Measurements from ENCODE around the gene ICAM3. TPM values are rescaled to one million over a fixed set of nuclear protein-coding genes. Genes with fewer than 3 reads are reported as not detected.
"Not testable (repeated sequence)": the region's sequence is repeated elsewhere in the genome, so short reads cannot be mapped to it uniquely, and the experiment has no call there.

ICAM3 gene, protein sequence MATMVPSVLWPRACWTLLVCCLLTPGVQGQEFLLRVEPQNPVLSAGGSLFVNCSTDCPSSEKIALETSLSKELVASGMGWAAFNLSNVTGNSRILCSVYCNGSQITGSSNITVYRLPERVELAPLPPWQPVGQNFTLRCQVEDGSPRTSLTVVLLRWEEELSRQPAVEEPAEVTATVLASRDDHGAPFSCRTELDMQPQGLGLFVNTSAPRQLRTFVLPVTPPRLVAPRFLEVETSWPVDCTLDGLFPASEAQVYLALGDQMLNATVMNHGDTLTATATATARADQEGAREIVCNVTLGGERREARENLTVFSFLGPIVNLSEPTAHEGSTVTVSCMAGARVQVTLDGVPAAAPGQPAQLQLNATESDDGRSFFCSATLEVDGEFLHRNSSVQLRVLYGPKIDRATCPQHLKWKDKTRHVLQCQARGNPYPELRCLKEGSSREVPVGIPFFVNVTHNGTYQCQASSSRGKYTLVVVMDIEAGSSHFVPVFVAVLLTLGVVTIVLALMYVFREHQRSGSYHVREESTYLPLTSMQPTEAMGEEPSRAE
- total RNA-seq, result 9.7 and 10.0 TPM in 2 replicates
- long read RNA-seq, partial matches to known transcripts, result 4 of 4 reads
- long read RNA-seq, other reads (novel, unspliced or antisense), result 0 of 4 reads

DNA sequence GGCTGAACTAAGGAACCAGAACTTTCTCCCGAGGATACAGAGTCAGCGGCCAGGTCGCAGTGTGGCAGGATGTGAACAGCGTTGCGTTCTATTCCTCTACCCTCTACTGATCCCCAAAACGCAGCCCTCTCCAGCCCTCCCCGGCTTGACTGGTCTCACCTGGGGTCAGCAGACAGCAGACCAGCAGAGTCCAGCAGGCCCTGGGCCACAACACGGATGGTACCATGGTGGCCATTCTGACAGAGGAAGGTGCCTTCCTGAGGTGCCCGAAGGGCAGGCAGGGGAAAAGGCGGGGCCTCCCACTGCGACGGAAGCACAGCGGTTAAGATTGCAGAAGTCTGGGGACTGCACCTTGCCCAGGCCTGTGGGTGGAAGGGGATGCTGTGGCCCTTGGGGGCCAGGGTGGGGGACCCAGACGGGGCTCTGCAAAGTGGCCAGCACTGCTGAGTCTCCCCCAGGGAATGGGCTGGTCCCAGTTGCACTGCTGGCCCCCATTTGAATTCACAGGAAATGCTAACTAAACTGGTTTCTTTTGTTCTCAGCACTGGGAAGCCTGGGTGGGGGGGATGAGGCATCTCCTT, at the start of gene ICAM3:
Gene ICAM3, minus strand, starts transcription at position 245 of the 581 bp plus-strand sequence. Its CDS starts 10 bp downstream, at position 235.
- Mint-ChIP-seq H3K36me3 (ENCODE audit: low read depth) (no peaks in the 10 kb centered on the region), H3K4me1 (peaks cover 7% of the 10 kb centered on the region), H3K9me3 (no peaks in the 10 kb centered on the region), H3K27me3 (ENCODE audit: low read depth) (no peaks in the 10 kb centered on the region), H3K27ac (ENCODE audit: unreplicated experiment) (no peak within 1 kb of the TSS), H3K4me3 (peak within 1 kb of the TSS; percentile 67)
- TF ChIP-seq, protein P1, sequence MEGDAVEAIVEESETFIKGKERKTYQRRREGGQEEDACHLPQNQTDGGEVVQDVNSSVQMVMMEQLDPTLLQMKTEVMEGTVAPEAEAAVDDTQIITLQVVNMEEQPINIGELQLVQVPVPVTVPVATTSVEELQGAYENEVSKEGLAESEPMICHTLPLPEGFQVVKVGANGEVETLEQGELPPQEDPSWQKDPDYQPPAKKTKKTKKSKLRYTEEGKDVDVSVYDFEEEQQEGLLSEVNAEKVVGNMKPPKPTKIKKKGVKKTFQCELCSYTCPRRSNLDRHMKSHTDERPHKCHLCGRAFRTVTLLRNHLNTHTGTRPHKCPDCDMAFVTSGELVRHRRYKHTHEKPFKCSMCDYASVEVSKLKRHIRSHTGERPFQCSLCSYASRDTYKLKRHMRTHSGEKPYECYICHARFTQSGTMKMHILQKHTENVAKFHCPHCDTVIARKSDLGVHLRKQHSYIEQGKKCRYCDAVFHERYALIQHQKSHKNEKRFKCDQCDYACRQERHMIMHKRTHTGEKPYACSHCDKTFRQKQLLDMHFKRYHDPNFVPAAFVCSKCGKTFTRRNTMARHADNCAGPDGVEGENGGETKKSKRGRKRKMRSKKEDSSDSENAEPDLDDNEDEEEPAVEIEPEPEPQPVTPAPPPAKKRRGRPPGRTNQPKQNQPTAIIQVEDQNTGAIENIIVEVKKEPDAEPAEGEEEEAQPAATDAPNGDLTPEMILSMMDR (conservative IDR thresholded peaks at IDR 0.05), result no peak
- DNase-seq (ENCODE audit: low read depth, low spot score), result no peak

DNA sequence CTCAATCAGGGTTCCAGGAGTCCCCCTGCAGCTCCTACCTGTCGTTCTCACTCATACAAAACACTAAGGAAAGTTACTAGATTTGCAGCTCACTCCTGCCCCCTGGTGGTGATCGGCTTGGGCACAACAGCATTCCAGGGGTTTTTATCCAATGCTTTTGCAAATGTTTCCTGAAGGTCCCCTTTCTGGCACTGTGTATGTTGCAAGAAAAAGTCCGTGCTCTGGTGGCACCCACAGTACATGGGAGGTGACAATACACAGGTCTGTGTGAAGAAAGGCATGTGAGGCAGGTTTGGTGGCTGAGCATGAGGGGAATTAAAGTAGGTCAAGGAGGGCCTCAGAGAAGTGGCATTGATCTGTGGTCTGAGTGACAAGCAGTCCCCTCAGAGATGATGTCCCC, 49.5 kb upstream of the ICAM3 start:
- Mint-ChIP-seq H3K9me3 (no peaks in the 10 kb centered on the region), H3K4me3 (peak overlapping the region; percentile 81), H3K4me1 (peaks cover 4% of the 10 kb centered on the region), H3K27ac (ENCODE audit: unreplicated experiment) (no peak overlapping the region), H3K27me3 (ENCODE audit: low read depth) (peaks cover 3% of the 10 kb centered on the region), H3K36me3 (ENCODE audit: low read depth) (peaks cover 6% of the 10 kb centered on the region)
- peak; percentile 97 for DNase-seq (ENCODE audit: low read depth, low spot score)
- TF ChIP-seq, protein P1 (conservative IDR thresholded peaks at IDR 0.05), result peak; percentile 95

DNA sequence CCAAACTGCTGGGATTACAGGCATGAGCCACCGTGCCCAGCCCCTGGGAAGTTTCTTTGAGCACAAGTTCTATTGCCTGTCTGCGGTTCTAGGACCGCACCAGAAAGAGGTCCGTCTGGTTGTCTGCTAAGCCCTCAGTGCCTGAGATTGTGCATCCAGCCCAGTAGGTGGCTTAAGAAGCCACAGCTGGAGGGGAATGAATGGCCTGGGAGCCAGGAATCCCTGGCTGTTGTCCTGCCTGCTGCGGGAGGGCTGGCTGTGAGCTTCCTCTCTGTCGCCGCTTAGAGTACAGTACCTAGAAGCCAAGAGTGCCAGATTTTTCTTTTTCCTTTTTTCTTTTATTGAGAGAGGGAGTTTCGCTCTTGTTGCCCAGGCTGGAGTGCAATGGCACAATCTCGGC, 45.2 kb upstream of the ICAM3 start:
- TF ChIP-seq, protein P1 (conservative IDR thresholded peaks at IDR 0.05), result no peak
- peaks cover 3% of the 10 kb centered on the region for H3K27me3 Mint-ChIP-seq (ENCODE audit: low read depth)
- DNase-seq (ENCODE audit: low read depth, low spot score), result no peak
- H3K4me1 Mint-ChIP-seq, result peaks cover 19% of the 10 kb centered on the region
- peaks cover 6% of the 10 kb centered on the region for H3K36me3 Mint-ChIP-seq (ENCODE audit: low read depth)
- peak overlapping the region; percentile 55 for H3K4me3 Mint-ChIP-seq
- H3K9me3 Mint-ChIP-seq, result no peaks in the 10 kb centered on the region
- no peak overlapping the region for H3K27ac Mint-ChIP-seq (ENCODE audit: unreplicated experiment)

DNA sequence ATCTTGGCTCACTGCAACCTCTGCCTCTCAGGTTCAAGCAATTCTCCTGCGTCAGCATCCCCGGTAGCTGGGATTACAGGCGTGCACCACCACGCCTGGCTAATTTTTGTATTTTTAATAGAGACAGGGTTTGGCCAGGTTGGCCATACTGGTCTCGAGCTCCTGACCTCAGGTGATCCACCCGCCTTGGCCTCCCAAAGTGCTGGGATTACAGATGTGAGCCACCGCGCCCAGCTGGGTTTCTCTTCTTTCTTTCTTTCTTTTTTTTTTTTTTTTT, 43.7 kb upstream of the ICAM3 start:
- H3K4me3 Mint-ChIP-seq; H3K36me3 Mint-ChIP-seq (ENCODE audit: low read depth); H3K9me3 Mint-ChIP-seq; H3K27me3 Mint-ChIP-seq (ENCODE audit: low read depth); H3K27ac Mint-ChIP-seq (ENCODE audit: unreplicated experiment); DNase-seq (ENCODE audit: low read depth, low spot score): not testable (repeated sequence)
- peaks cover 18% of the 10 kb centered on the region for H3K4me1 Mint-ChIP-seq

DNA sequence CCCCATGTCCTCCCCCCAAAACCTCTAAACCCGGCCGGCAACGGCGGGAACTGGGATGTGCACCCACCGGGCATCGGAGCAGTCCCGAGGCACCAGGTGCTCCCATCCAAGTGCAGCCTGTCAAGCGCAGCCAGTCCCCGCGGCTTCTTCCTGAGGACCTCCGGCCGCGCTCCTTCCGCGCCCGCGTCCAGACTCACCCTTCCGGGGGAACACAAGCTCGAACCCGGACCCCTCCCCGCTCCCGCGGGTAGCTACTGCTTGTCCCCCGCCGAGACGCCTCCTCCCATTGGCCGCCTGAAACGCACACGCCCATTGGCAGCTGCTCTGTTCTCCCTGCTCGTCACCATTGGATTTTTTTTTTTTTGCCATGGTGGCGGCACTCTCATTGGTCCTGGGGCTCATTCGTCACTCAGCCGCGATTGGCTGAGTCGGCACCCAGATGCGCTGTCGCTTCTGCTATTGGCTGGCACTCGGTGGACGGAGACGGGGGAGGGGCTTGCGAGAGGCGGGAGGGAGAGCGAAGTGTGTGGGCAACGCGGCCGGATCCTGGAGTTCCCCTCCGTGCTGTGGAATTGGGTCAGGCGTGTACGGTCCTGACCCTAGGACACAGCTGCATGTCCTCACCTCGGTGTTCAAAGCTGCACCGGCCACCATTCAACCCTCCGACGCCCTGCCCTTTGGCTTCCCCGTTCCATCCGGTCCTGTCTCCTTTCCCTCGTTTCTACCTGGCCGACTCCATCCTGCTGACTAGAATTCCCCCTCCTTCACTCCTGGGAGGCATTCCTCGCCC, 41.1 kb upstream of the ICAM3 start, which contains the start of gene TYK2:
Gene TYK2, minus strand, starts transcription at position 260 of the 790 bp plus-strand sequence. CDS start 2,166 bp downstream, outside the sequence.
- H3K9me3 Mint-ChIP-seq, result no peaks in the 10 kb centered on the region
- TF ChIP-seq, protein P1 (conservative IDR thresholded peaks at IDR 0.05), result no peak
- DNase-seq (ENCODE audit: low read depth, low spot score), result peak; percentile 99
- H3K4me3 Mint-ChIP-seq, result peak within 1 kb of the TSS; percentile 92
- H3K36me3 Mint-ChIP-seq (ENCODE audit: low read depth), result peaks cover 12% of the 10 kb centered on the region
- peak within 1 kb of the TSS; percentile 96 for H3K27ac Mint-ChIP-seq (ENCODE audit: unreplicated experiment)
- H3K4me1 Mint-ChIP-seq, result peaks cover 18% of the 10 kb centered on the region
- H3K27me3 Mint-ChIP-seq (ENCODE audit: low read depth), result no peaks in the 10 kb centered on the region
